HepG2 (cell line): Measurements from ENCODE around the gene JSRP1. TPM values are rescaled to one million over a fixed set of nuclear protein-coding genes. Genes with fewer than 3 reads are reported as not detected.

Experiments used
- ATAC-seq: fragments of 200-7000 bp; cut with Tn5 transposase; 3 replicates; pipeline ENCODE4 v1.9.1; 2020; ENCODE audit warnings: mild to moderate bottlenecking, moderate library complexity
- BruUV-seq: library from RNA; stranded (reverse); fragments of 400-500 nt; replicated peaks from 2 replicates; lab custom pipeline; 2021; lab: Mats Ljungman, UMichigan
- CTCF ChIA-PET: fragments of 300-600 bp; formaldehyde crosslinking; extraction: SDS; loops from one replicate; lab custom pipeline; 2021; ENCODE audit warnings: low total read pairs, inconsistent platforms, low intra/inter-chr PET ratio; lab: Yijun Ruan, JAX
- POLR2A ChIA-PET: fragments of 350-600 bp; sonication (Branson Sonifier 250); formaldehyde crosslinking; loops from one replicate; lab custom pipeline; 2020; ENCODE audit warnings: antibody characterized with exemption, inconsistent platforms; lab: Yijun Ruan, JAX
- DNase-seq: peaks from one replicate; pipeline ENCODE4 v3.0.0-alpha.2; 2015; ENCODE audit warnings: low spot score
- FAIRE-seq: peaks from 3 replicates; lab custom pipeline; 2011; peaks lifted over from hg19 to GRCh38; lab: Jason Lieb, UNC
- H2AFZ ChIP-seq: one replicate; pipeline ENCODE4 v1.6.1; 2011; ENCODE audit warnings: low read length, inconsistent platforms
- H3K27ac ChIP-seq: fragments of 300-600 bp; 3 replicates; pipeline ENCODE4 v1.8.0; 2011; ENCODE audit warnings: mixed run types, mild to moderate bottlenecking, mixed read lengths, low read length, inconsistent platforms; ENCODE audit not compliant: insufficient read depth; ENCODE audit errors: extremely low read length
- H3K27me3 ChIP-seq, 2 experiments: fragments of 200-600 bp in 1 of 2; 2 replicates in 1 of 2; 3 replicates in 1 of 2; pipeline versions ENCODE4 v1.6.0 to v1.8.0; 2011; ENCODE audit warnings: low read length in 2 of 2, mild to moderate bottlenecking in 2 of 2, moderate library complexity in 2 of 2, inconsistent platforms in 1 of 2; ENCODE audit not compliant: insufficient read depth in 2 of 2, control insufficient read depth in 1 of 2
- H3K36me3 ChIP-seq, 2 experiments: fragments of 200-600 bp in 1 of 2; replicated peaks in 1 of 2; 2 replicates in 1 of 2; 3 replicates in 1 of 2; pipeline versions ENCODE4 v1.5.1 to v1.8.0; 2011; ENCODE audit warnings: low read length in 2 of 2, inconsistent platforms in 1 of 2; ENCODE audit not compliant: insufficient read depth in 2 of 2, control insufficient read depth in 1 of 2
- H3K4me1 ChIP-seq: 2 replicates; pipeline ENCODE4 v1.5.1; 2012; ENCODE audit warnings: low read length, inconsistent platforms; ENCODE audit not compliant: insufficient read depth
- H3K4me2 ChIP-seq: 2 replicates; pipeline ENCODE4 v1.6.0; 2011; ENCODE audit warnings: low read depth, low read length, inconsistent platforms
- H3K4me3 ChIP-seq, 3 experiments: fragments of 200-600 bp in 1 of 3; sonication (generic), shearing (Covaris generic) in 1 of 3; replicated peaks in 1 of 3; 2 replicates each; pipeline ENCODE4 v1.5.1; 2011 to 2016; ENCODE audit warnings: low read length in 3 of 3, inconsistent platforms in 2 of 3, low read depth in 2 of 3, mild to moderate bottlenecking in 2 of 3, control low read depth in 1 of 3, mixed read lengths in 1 of 3; ENCODE audit not compliant: insufficient read depth in 1 of 3
- H3K79me2 ChIP-seq: one replicate; pipeline ENCODE4 v1.6.1; 2011; ENCODE audit warnings: low read length, inconsistent platforms; ENCODE audit not compliant: insufficient read depth
- H3K9ac ChIP-seq: 2 replicates; pipeline ENCODE4 v1.6.0; 2011; ENCODE audit warnings: mild to moderate bottlenecking, low read depth, low read length, inconsistent platforms; ENCODE audit not compliant: insufficient read depth
- H3K9me3 ChIP-seq: 2 replicates; pipeline ENCODE4 v1.5.1; 2012; ENCODE audit warnings: mild to moderate bottlenecking, low read length
- H4K20me1 ChIP-seq: 2 replicates; pipeline ENCODE4 v1.6.0; 2011; ENCODE audit warnings: inconsistent platforms, mild to moderate bottlenecking, low read length, moderate library complexity; ENCODE audit not compliant: insufficient read depth
- DNMT3B ChIP-seq: conservative IDR thresholded peaks from 2 replicates; pipeline ENCODE4 v1.6.1; 2016; ENCODE audit warnings: missing biosample characterization, control low read depth
- DR1 ChIP-seq: sonication (generic); formaldehyde crosslinking; IDR thresholded peaks from 2 replicates; pipeline ENCODE4 v1.8.0; 2021; ENCODE audit warnings: mild to moderate bottlenecking, missing genetic modification reagents, inconsistent platforms
- FOXJ3 ChIP-seq: sonication (generic); formaldehyde crosslinking; IDR thresholded peaks from 2 replicates; pipeline ENCODE4 v1.4.0; 2020; ENCODE audit warnings: missing genetic modification reagents, mild to moderate bottlenecking, borderline replicate concordance
- FUBP1 ChIP-seq: sonication (generic); formaldehyde crosslinking; IDR thresholded peaks from 2 replicates; pipeline ENCODE4 v1.5.1; 2020; ENCODE audit warnings: missing genetic modification reagents, mild to moderate bottlenecking, borderline replicate concordance
- LRRFIP1 ChIP-seq: sonication (generic); formaldehyde crosslinking; conservative IDR thresholded peaks from 2 replicates; pipeline ENCODE4 v1.4.0; 2020; ENCODE audit warnings: missing genetic modification reagents
- MAZ ChIP-seq, 2 experiments: sonication (generic) in 1 of 2; formaldehyde crosslinking in 1 of 2; IDR thresholded peaks; 2 replicates each; pipeline versions ENCODE4 v1.5.0 to v1.6.1; 2012 to 2020; ENCODE audit warnings: low read depth in 2 of 2, mild to moderate bottlenecking in 2 of 2, borderline replicate concordance in 1 of 2, improper control_type of control experiment in 1 of 2, low read length in 1 of 2, missing genetic modification reagents in 1 of 2, moderate library complexity in 1 of 2
- MLLT10 ChIP-seq: sonication (generic); formaldehyde crosslinking; IDR thresholded peaks from 2 replicates; pipeline ENCODE4 v1.4.0; 2020; ENCODE audit warnings: missing genetic modification reagents
- NFE2 ChIP-seq: sonication (generic); formaldehyde crosslinking; IDR thresholded peaks from 2 replicates; pipeline ENCODE4 v1.4.0; 2020; ENCODE audit warnings: missing genetic modification reagents
- NFRKB ChIP-seq: fragments of 450-650 bp; IDR thresholded peaks from 2 replicates; pipeline ENCODE4 v1.6.1; 2017
- RAD21 ChIP-seq: fragments of 450-650 bp; formaldehyde crosslinking; IDR thresholded peaks from 2 replicates; pipeline ENCODE4 v1.5.0; 2020; ENCODE audit warnings: mild to moderate bottlenecking
- SRSF4 ChIP-seq: fragments of 200-400 bp; formaldehyde crosslinking; IDR thresholded peaks from one replicate; pipeline ENCODE4 v1.6.1; 2018; ENCODE audit warnings: mild to moderate bottlenecking, low read depth, low read length, moderate library complexity; ENCODE audit not compliant: poor library complexity, severe bottlenecking
- ZNF326 ChIP-seq: sonication (generic); formaldehyde crosslinking; IDR thresholded peaks from 2 replicates; pipeline ENCODE4 v1.4.0; 2020; ENCODE audit warnings: missing genetic modification reagents, borderline replicate concordance
- WGBS: methylation state at CpG from one replicate; pipeline ENCODE4 v1.1.6; 2017; ENCODE audit warnings: low lambda C conversion rate; 5-methylcytosine and 5-hydroxymethylcytosine counted together
- in situ Hi-C: cut with HindIII; loops from 2 replicates; pipeline ENCODE4 v1.10.0; 2017; ENCODE audit warnings: low pct_unique_long_range_greater_than_20kb; ENCODE audit not compliant: extremely low pct_ligation_motif_present
- intact Hi-C: fragments of 100-400 bp; cut with micrococcal nuclease; formaldehyde crosslinking; loops from one replicate; pipeline ENCODE4 v1.10.0; 2022; ENCODE audit not compliant: unreplicated experiment
- polyA plus RNA-seq, 8 experiments: library from polyadenylated mRNA; depleted of rRNA in 3 of 8; stranded (reverse) in 7 of 8; unstranded in 1 of 8; fragments of >200 nt; fragmentation: Illumina TruSeq in 4 of 8; extraction: Trizol in 4 of 8; gene quantifications; 2 replicates each; pipeline versions ENCODE4 v1.2.1 to v1.2.3, GENCODE V29; 2011 to 2016; ENCODE audit warnings: low read depth in 4 of 8, missing spikeins in 1 of 8, mixed read lengths in 1 of 8; ENCODE audit not compliant: insufficient read depth in 1 of 8
- total RNA-seq, 5 experiments: library from RNA; depleted of rRNA; stranded (reverse); fragments of >200 nt; fragmentation: Illumina TruSeq; extraction: Trizol; gene quantifications; 2 replicates each; pipeline ENCODE4 v1.2.3, GENCODE V29; 2016; ENCODE audit warnings: low read depth in 1 of 5
- TF ChIP-seq, protein P1 (sequence below): sonication (generic); formaldehyde crosslinking; IDR thresholded peaks from 2 replicates; pipeline ENCODE4 v1.4.0; 2020; ENCODE audit warnings: missing genetic modification reagents; ENCODE audit errors: not compliant biosample characterization

The JSRP1 gene
- total and polyA plus RNA-seq, 2 of the 13 experiments (the other 11 are each of a cell fraction or from before 2014, with no cell fraction given) = 0.16 to 0.38 TPM

DNA sequence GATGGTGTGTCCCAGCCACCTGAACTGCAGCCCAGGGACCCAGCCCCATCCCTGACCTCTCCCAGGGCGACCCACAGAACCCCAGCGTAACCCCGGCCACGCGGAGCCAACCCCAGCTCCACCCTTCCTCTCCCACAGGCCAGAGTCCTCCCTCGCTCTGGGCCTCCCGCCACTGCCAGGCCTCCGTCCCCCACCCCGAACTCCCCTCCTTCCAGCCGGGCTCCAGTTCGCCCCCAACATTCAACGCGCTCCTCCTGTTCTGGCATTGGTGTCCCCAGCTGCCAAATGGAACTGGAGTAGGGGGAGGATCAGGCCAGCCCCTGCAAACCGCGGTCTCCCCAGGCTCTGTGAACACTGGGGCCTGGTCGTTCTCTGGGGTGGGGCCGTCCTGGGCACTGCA lies 44.3 kb upstream of the JSRP1 start:
- no peaks in the 10 kb centered on the region for H3K79me2 ChIP-seq
- no peaks in the 10 kb centered on the region for H3K9me3 ChIP-seq
- FAIRE-seq (no peak), ATAC-seq (no peak), DNase-seq (no peak)
- peaks cover 13% of the 10 kb centered on the region for H3K4me1 ChIP-seq
- in situ Hi-C loops = no loop called here
- H3K9ac ChIP-seq = no peak overlapping the region
- ChIA-PET POLR2A (no interaction called here), CTCF (no interaction called here)
- 9% methylated on average over 9 of the region's 17 CpGs for WGBS
- H3K4me2 ChIP-seq = no peak overlapping the region
- H3K27ac ChIP-seq = no peak overlapping the region
- no peak overlapping the region for H2AFZ ChIP-seq
- no peaks in the 10 kb centered on the region for H3K36me3 ChIP-seq
- intact Hi-C loops = no loop called here
- no peak overlapping the region for H3K4me3 ChIP-seq
- H4K20me1 ChIP-seq = no peaks in the 10 kb centered on the region
- H3K27me3 ChIP-seq = peaks cover 12 to 55% of the 10 kb centered on the region in 2 experiments
- BruUV-seq = no TSS peak
- no peak for TF ChIP-seq NFE2
- no peak for TF ChIP-seq MAZ (IDR thresholded peaks at IDR 0.05; ENCODE audit: borderline replicate concordance, low read depth, low read length)
- TF ChIP-seq MAZ (CRISPR knock-in tag; IDR thresholded peaks at IDR 0.05; ENCODE audit: low read depth) = no peak
- no peak for TF ChIP-seq DR1 (CRISPR knock-in tag)
- TF ChIP-seq, protein P1, sequence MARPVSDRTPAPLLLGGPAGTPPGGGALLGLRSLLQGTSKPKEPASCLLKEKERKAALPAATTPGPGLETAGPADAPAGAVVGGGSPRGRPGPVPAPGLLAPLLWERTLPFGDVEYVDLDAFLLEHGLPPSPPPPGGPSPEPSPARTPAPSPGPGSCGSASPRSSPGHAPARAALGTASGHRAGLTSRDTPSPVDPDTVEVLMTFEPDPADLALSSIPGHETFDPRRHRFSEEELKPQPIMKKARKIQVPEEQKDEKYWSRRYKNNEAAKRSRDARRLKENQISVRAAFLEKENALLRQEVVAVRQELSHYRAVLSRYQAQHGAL (CRISPR knock-in tag) = no peak
- no peak for TF ChIP-seq NFRKB
- TF ChIP-seq DNMT3B (CRISPR knock-in tag) = no peak
- TF ChIP-seq FOXJ3 (CRISPR knock-in tag) = no peak
- no peak for TF ChIP-seq SRSF4

GRCh38 chr19:2296141-2296540 lies 39.9 kb upstream of the JSRP1 start:
- Histone ChIP-seq H3K27ac (no peak overlapping the region), H3K9me3 (no peaks in the 10 kb centered on the region), H4K20me1 (no peaks in the 10 kb centered on the region), H3K36me3 (no peaks in the 10 kb centered on the region), H2AFZ (no peak overlapping the region), H3K9ac (no peak overlapping the region), H3K79me2 (no peaks in the 10 kb centered on the region), H3K4me2 (no peak overlapping the region), H3K27me3 (peaks cover 19 to 69% of the 10 kb centered on the region in 2 experiments), H3K4me3 (no peak overlapping the region), H3K4me1 (peaks cover 9% of the 10 kb centered on the region)
- WGBS = 58% methylated on average over 9 of the region's 16 CpGs
- POLR2A ChIA-PET = no interaction called here
- DNase-seq = no peak
- no peak for ATAC-seq
- no TSS peak for BruUV-seq
- intact Hi-C loops = no loop called here
- FAIRE-seq = no peak
- CTCF ChIA-PET = no interaction called here
- in situ Hi-C loops = no loop called here
- TF ChIP-seq RAD21 (CRISPR knock-in tag) (no peak), FUBP1 (CRISPR knock-in tag) (no peak), MLLT10 (CRISPR knock-in tag) (no peak), LRRFIP1 (CRISPR knock-in tag) (no peak), ZNF326 (no peak)
